PC-9 (cell line): ENCODE data around the gene EGFLAM. TPM values are rescaled to one million over a fixed set of nuclear protein-coding genes. Genes with fewer than 3 reads are reported as not detected.

Experiments
- BruUV-seq: library from RNA; stranded (reverse); fragments of 400-500 nt; replicated peaks from 2 replicates; lab custom pipeline; 2021; lab: Mats Ljungman, UMichigan
- CTCF ChIA-PET: fragments of 300-600 bp; sonication (Branson Sonifier 250); formaldehyde crosslinking; loops from one replicate; lab custom pipeline; 2022; ENCODE audit warnings: antibody characterized with exemption; lab: Charles Lee
- POLR2A ChIA-PET: fragments of 300-600 bp; sonication (Branson Sonifier 250); formaldehyde crosslinking; loops from one replicate; lab custom pipeline; 2022; ENCODE audit warnings: antibody characterized with exemption; ENCODE audit not compliant: unreplicated experiment; lab: Charles Lee
- DNase-seq, 2 experiments: peaks; one replicate each; pipeline versions ENCODE4 v3.0.0 to v3.0.0-alpha.2; 2015 to 2022; ENCODE audit warnings: mixed read lengths in 1 of 2
- H2AFZ ChIP-seq: fragments of 200-600 bp; sonication (generic); 2 replicates; pipeline ENCODE4 v1.8.1; 2017; ENCODE audit warnings: antibody characterized with exemption
- H3F3A ChIP-seq: fragments of 200-600 bp; sonication (generic); 2 replicates; pipeline ENCODE4 v1.8.1; 2017; ENCODE audit warnings: antibody characterized with exemption, mild to moderate bottlenecking, low read depth; ENCODE audit not compliant: insufficient read depth
- H3K27ac ChIP-seq: fragments of 200-600 bp; sonication (generic); 2 replicates; pipeline ENCODE4 v1.6.1; 2016; ENCODE audit warnings: mixed run types
- H3K27me3 ChIP-seq: fragments of 200-600 bp; sonication (generic); 2 replicates; pipeline ENCODE4 v1.6.1; 2016; ENCODE audit warnings: low read depth, mixed run types; ENCODE audit not compliant: insufficient read depth
- H3K36me3 ChIP-seq: fragments of 200-600 bp; sonication (generic); 2 replicates; pipeline ENCODE4 v1.6.1; 2016; ENCODE audit warnings: low read depth, mixed run types
- H3K4me1 ChIP-seq: fragments of 200-600 bp; sonication (generic); replicated peaks from 2 replicates; pipeline ENCODE4 v1.6.1; 2016; ENCODE audit warnings: mixed run types; ENCODE audit not compliant: insufficient read depth
- H3K4me2 ChIP-seq: fragments of 200-600 bp; sonication (generic); 2 replicates; pipeline ENCODE4 v1.6.1; 2017; ENCODE audit warnings: mixed run types
- H3K4me3 ChIP-seq: fragments of 200-600 bp; sonication (generic); 2 replicates; pipeline ENCODE4 v1.6.1; 2016; ENCODE audit warnings: mixed run types
- H3K79me2 ChIP-seq: fragments of 200-600 bp; sonication (generic); 2 replicates; pipeline ENCODE4 v1.6.1; 2017; ENCODE audit warnings: low read depth, mixed run types
- H3K9me2 ChIP-seq: fragments of 200-600 bp; sonication (generic); 2 replicates; pipeline ENCODE4 v1.8.1; 2017; ENCODE audit warnings: mild to moderate bottlenecking; ENCODE audit not compliant: insufficient read depth
- H3K9me3 ChIP-seq: fragments of 200-600 bp; sonication (generic); 2 replicates; pipeline ENCODE4 v1.8.1; 2016; ENCODE audit warnings: low read depth; ENCODE audit not compliant: insufficient read depth
- H4K20me1 ChIP-seq: fragments of 200-600 bp; sonication (generic); 2 replicates; pipeline ENCODE4 v1.8.1; 2017; ENCODE audit not compliant: insufficient read depth
- EZH2 ChIP-seq: fragments of 200-600 bp; sonication (generic); IDR thresholded peaks from 2 replicates; pipeline ENCODE4 v1.8.0; 2017; ENCODE audit warnings: antibody characterized with exemption, low read depth
- intact Hi-C: fragments of 100-400 bp; cut with micrococcal nuclease; formaldehyde crosslinking; loops from one replicate; pipeline ENCODE4 v1.10.0; 2022; ENCODE audit not compliant: unreplicated experiment
- total RNA-seq: library from RNA; stranded (reverse); gene quantifications from 2 replicates; pipeline ENCODE4 v1.2.3, GENCODE V29; 2021
- TF ChIP-seq, protein P1 (sequence below): fragments of 200-600 bp; sonication (generic); conservative IDR thresholded peaks from 2 replicates; pipeline ENCODE4 v1.6.1; 2017; ENCODE audit warnings: mixed run types, antibody characterized with exemption, mild to moderate bottlenecking, moderate library complexity

The EGFLAM gene
- total RNA-seq, 1 experiment from 2014 or later: not detected

GRCh38 chr5:38323645-38324295 is 65.4 kb downstream of the EGFLAM start:
- H3K27me3 ChIP-seq: peaks cover 47% of the 10 kb centered on the region
- H2AFZ ChIP-seq: no peak overlapping the region
- H3K36me3 ChIP-seq: no peaks in the 10 kb centered on the region
- H3K4me3 ChIP-seq: no peak overlapping the region
- H3K79me2 ChIP-seq: no peaks in the 10 kb centered on the region
- no peak overlapping the region for H3K4me2 ChIP-seq
- intact Hi-C loops: no loop called here
- ChIA-PET POLR2A (no interaction called here), CTCF (no interaction called here)
- no peak overlapping the region for H3K27ac ChIP-seq
- H3K9me2 ChIP-seq: no peaks in the 10 kb centered on the region
- H4K20me1 ChIP-seq: no peaks in the 10 kb centered on the region
- no peak for TF ChIP-seq EZH2
- TF ChIP-seq, protein P1, sequence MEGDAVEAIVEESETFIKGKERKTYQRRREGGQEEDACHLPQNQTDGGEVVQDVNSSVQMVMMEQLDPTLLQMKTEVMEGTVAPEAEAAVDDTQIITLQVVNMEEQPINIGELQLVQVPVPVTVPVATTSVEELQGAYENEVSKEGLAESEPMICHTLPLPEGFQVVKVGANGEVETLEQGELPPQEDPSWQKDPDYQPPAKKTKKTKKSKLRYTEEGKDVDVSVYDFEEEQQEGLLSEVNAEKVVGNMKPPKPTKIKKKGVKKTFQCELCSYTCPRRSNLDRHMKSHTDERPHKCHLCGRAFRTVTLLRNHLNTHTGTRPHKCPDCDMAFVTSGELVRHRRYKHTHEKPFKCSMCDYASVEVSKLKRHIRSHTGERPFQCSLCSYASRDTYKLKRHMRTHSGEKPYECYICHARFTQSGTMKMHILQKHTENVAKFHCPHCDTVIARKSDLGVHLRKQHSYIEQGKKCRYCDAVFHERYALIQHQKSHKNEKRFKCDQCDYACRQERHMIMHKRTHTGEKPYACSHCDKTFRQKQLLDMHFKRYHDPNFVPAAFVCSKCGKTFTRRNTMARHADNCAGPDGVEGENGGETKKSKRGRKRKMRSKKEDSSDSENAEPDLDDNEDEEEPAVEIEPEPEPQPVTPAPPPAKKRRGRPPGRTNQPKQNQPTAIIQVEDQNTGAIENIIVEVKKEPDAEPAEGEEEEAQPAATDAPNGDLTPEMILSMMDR: no peak
- no peaks in the 10 kb centered on the region for H3K9me3 ChIP-seq
- peak in 1 of 2 experiments; percentile 29 for DNase-seq
- no peaks in the 10 kb centered on the region for H3F3A ChIP-seq
- no TSS peak for BruUV-seq
- no peaks in the 10 kb centered on the region for H3K4me1 ChIP-seq

DNA sequence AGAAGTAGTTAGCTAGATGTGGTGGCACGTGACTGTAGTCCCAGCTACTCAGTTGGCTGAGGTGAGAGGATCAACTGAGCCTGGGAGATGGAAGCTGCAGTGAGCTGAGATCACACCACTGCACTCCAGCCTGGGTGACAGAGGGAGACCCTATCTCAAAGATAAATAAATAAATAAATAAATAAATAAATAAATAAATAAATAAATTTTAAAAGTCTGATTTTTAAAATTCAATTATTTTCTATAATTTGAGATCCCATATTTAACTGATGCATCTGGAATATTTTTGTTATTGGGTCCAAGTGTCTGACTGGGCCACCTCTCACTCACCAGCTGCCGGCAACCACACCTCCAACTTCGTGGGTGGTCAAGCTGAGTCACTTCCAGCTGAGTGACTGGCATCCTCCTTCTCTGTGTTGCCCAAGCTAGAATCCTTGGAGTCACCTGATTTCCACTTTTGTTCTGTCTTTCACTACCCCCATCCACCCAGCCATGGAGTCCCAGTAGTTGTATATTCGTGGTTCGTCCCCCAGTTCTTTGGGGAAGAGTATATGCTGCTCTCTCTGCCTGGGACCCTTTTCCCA is 70.9 kb downstream of the EGFLAM start:
- Histone ChIP-seq H3K27ac (no peak overlapping the region), H2AFZ (no peak overlapping the region), H3F3A (no peaks in the 10 kb centered on the region), H3K9me2 (no peaks in the 10 kb centered on the region), H3K27me3 (peaks cover 34% of the 10 kb centered on the region; the same call in 1 of the 2 replicates), H3K79me2 (no peaks in the 10 kb centered on the region), H3K9me3 (no peaks in the 10 kb centered on the region), H3K4me3 (no peak overlapping the region), H3K36me3 (no peaks in the 10 kb centered on the region), H3K4me1 (no peaks in the 10 kb centered on the region), H3K4me2 (no peak overlapping the region), H4K20me1 (no peaks in the 10 kb centered on the region)
- no TSS peak for BruUV-seq
- no peak for TF ChIP-seq EZH2
- TF ChIP-seq, protein P1: no peak
- peak in 1 of 2 experiments; percentile 5 for DNase-seq
- intact Hi-C loops: no loop called here
- POLR2A ChIA-PET: no interaction called here
- CTCF ChIA-PET: interaction anchor here (0.6 kb wide), 1 partner anchor 480 kb away, joined by 3 read pairs; no protein-coding TSS in a partner anchor

- Histone ChIP-seq H3F3A (no peaks in the 10 kb centered on the region), H3K9me2 (no peaks in the 10 kb centered on the region), H3K9me3 (no peaks in the 10 kb centered on the region), H3K27ac (no peak overlapping the region), H3K79me2 (no peaks in the 10 kb centered on the region), H3K36me3 (no peaks in the 10 kb centered on the region), H4K20me1 (no peaks in the 10 kb centered on the region), H3K4me2 (no peak overlapping the region), H3K27me3 (peaks cover 25% of the 10 kb centered on the region), H3K4me1 (no peaks in the 10 kb centered on the region), H3K4me3 (no peak overlapping the region), H2AFZ (no peak overlapping the region)
- no peak for TF ChIP-seq EZH2
- TF ChIP-seq, protein P1: no peak
- POLR2A ChIA-PET: no interaction called here
- no TSS peak for BruUV-seq
- intact Hi-C loops: no loop called here
- CTCF ChIA-PET: no interaction called here
- peak in 1 of 2 experiments; percentile 24 for DNase-seq
Measured at GRCh38 chr5:38330207-38330606, 71.8 kb downstream of the EGFLAM start.
